ENCODE data around the gene AP3M1. TPM values are rescaled to one million over a fixed set of nuclear protein-coding genes. Genes with fewer than 3 reads are reported as not detected.

AP3M1 gene
- polyA plus RNA-seq, 1 of the 3 experiments (the other 2 are of a cell fraction): 17.7 TPM

GRCh38 chr10:74075906-74076305 lies 74.7 kb downstream of the AP3M1 start:
- no peaks in the 10 kb centered on the region for H3K27me3 ChIP-seq (ENCODE audit: insufficient read depth)
- no peaks in the 10 kb centered on the region for H3K9me3 ChIP-seq
- peaks cover 44 to 52% of the 10 kb centered on the region in 2 experiments for H3K36me3 ChIP-seq (replicated peaks in 1 of 2; ENCODE audit: control insufficient read depth in 1 of 2, insufficient read depth in 2 of 2, low read length in 1 of 2)
- 95% methylated on average over 5 of the region's 5 CpGs for WGBS (ENCODE audit: low lambda C conversion rate)
- peaks cover 75% of the 10 kb centered on the region for H3F3A ChIP-seq (replicated peaks; ENCODE audit: insufficient read depth)
- no peak overlapping the region for H3K9ac ChIP-seq
- H3K79me2 ChIP-seq (ENCODE audit: insufficient read depth): peaks cover 92% of the 10 kb centered on the region
- ChIA-PET POLR2A (no interaction called here), CTCF (interaction anchor here (0.7 to 2.4 kb wide), 5 partner anchors 9 to 226 kb away, joined by 3 to 17 read pairs (median 5); no protein-coding TSS in a partner anchor)
- H3K4me2 ChIP-seq: 0 out of 2 replicates have a peak overlapping the region, but pooled peaks have one; percentile 3
- H4K20me1 ChIP-seq (ENCODE audit: insufficient read depth): peaks cover 8% of the 10 kb centered on the region; the same call in 1 of the 2 replicates
- TF ChIP-seq USF2 (IDR thresholded peaks at IDR 0.05; ENCODE audit: borderline replicate concordance, low read depth, low read length) (no peak), TAF1 (IDR thresholded peaks at IDR 0.05; ENCODE audit: borderline replicate concordance, low read depth, low read length) (no peak), TEAD4 (IDR thresholded peaks at IDR 0.05; ENCODE audit: borderline replicate concordance, insufficient read depth) (no peak), RAD21 (IDR thresholded peaks at IDR 0.05; ENCODE audit: low read length) (no peak), GATA2 (CRISPR knock-in tag; IDR thresholded peaks at IDR 0.05) (no peak)
- H2AFZ ChIP-seq (ENCODE audit: low read depth): no peak overlapping the region
- H3K4me3 ChIP-seq (ENCODE audit: low read depth in 2 of 2, low read length in 1 of 2): no peak overlapping the region
- H3K27ac ChIP-seq (ENCODE audit: low read depth in 2 of 2, low read length in 1 of 2): peak overlapping the region; percentile 16 to 75; a peak in 2 of 4 replicates
- no peaks in the 10 kb centered on the region for H3K9me2 ChIP-seq
- H3K4me1 ChIP-seq (ENCODE audit: control insufficient read depth in 1 of 2, insufficient read depth in 2 of 2, low read depth in 1 of 2, low read length in 1 of 2): peaks cover under 1 to 66% of the 10 kb centered on the region in 2 experiments; a peak in 3 of 4 replicates
- no peak for DNase-seq

GRCh38 chr10:74072503-74072902 lies 78.1 kb downstream of the AP3M1 start:
- Histone ChIP-seq H3K4me3 (ENCODE audit: low read depth in 2 of 2, low read length in 1 of 2) (no peak overlapping the region), H3K4me1 (ENCODE audit: control insufficient read depth in 1 of 2, insufficient read depth in 2 of 2, low read depth in 1 of 2, low read length in 1 of 2) (peaks cover 0 to 54% of the 10 kb centered on the region in 2 experiments), H3K36me3 (replicated peaks in 1 of 2; ENCODE audit: control insufficient read depth in 1 of 2, insufficient read depth in 2 of 2, low read length in 1 of 2) (peaks cover 44 to 55% of the 10 kb centered on the region in 2 experiments), H3K4me2 (no peak overlapping the region), H3K27ac (ENCODE audit: low read depth in 2 of 2, low read length in 1 of 2) (peak overlapping the region in 1 of 2 experiments; percentile 75; a peak in 1 of 4 replicates), H3K27me3 (ENCODE audit: insufficient read depth) (no peaks in the 10 kb centered on the region), H3K79me2 (ENCODE audit: insufficient read depth) (peaks cover 96% of the 10 kb centered on the region), H4K20me1 (ENCODE audit: insufficient read depth) (peaks cover 20% of the 10 kb centered on the region; the same call in 1 of the 2 replicates), H2AFZ (ENCODE audit: low read depth) (no peak overlapping the region), H3K9ac (no peak overlapping the region), H3K9me3 (no peaks in the 10 kb centered on the region), H3F3A (replicated peaks; ENCODE audit: insufficient read depth) (peaks cover 58% of the 10 kb centered on the region), H3K9me2 (no peaks in the 10 kb centered on the region)
- 60% methylated on average over 6 of the region's 6 CpGs for WGBS (ENCODE audit: low lambda C conversion rate)
- ChIA-PET CTCF (interaction anchor here (1.6 kb wide), 1 partner anchor 9 kb away, joined by 8 read pairs; no protein-coding TSS in a partner anchor), POLR2A (no interaction called here)
- no peak for DNase-seq
- no peak for TF ChIP-seq NFIC (IDR thresholded peaks at IDR 0.05; ENCODE audit: borderline replicate concordance)
- no peak for TF ChIP-seq RXRA (IDR thresholded peaks at IDR 0.05; ENCODE audit: borderline replicate concordance, low read depth)
- TF ChIP-seq PBX3 (IDR thresholded peaks at IDR 0.05): peak; percentile 78
- TF ChIP-seq SIN3A (IDR thresholded peaks at IDR 0.05; ENCODE audit: borderline replicate concordance, low read depth, low read length): no peak
- TF ChIP-seq TCF12 (IDR thresholded peaks at IDR 0.05): 0 out of 2 replicates have a peak, but pooled peaks have one; percentile 33
- no peak for TF ChIP-seq GATA2 (CRISPR knock-in tag; IDR thresholded peaks at IDR 0.05)
